ENCODE measurements around the gene SIGMAR1.
A peak's percentile ranks its signal among the peaks of the same experiment; 100 is the strongest.

The SIGMAR1 gene

GRCh38 chr9:34637356-34638137, at the start of gene SIGMAR1:
TSS of gene SIGMAR1 (minus strand) at chr9:34637787. CDS start at chr9:34637697, 90 bp downstream.
- Mint-ChIP-seq H3K4me1 (peaks cover 47% of the 10 kb centered on the region), H3K9me3 (no peaks in the 10 kb centered on the region), H3K4me3 (peak within 1 kb of the TSS; percentile 92), H3K27me3 (no peaks in the 10 kb centered on the region), H3K27ac (peak within 1 kb of the TSS; percentile 91 to 97)
- ATAC-seq (peak; percentile 92), DNase-seq (peak; percentile 96)

GRCh38 chr9:34686732-34687131, 49.1 kb upstream of the SIGMAR1 start:
- ATAC-seq (no peak), DNase-seq (no peak)
- H3K9me3 Mint-ChIP-seq: no peaks in the 10 kb centered on the region
- H3K27ac Mint-ChIP-seq: no peak overlapping the region
- H3K4me1 Mint-ChIP-seq: peaks cover 11% of the 10 kb centered on the region
- H3K27me3 Mint-ChIP-seq: no peaks in the 10 kb centered on the region
- no peak overlapping the region for H3K4me3 Mint-ChIP-seq

GRCh38 chr9:34686231-34686630, 48.6 kb upstream of the SIGMAR1 start:
- Mint-ChIP-seq H3K4me1 (peaks cover 11% of the 10 kb centered on the region), H3K27me3 (no peaks in the 10 kb centered on the region), H3K27ac (no peak overlapping the region), H3K9me3 (no peaks in the 10 kb centered on the region), H3K4me3 (no peak overlapping the region)
- no peak for DNase-seq
- ATAC-seq: no peak

GRCh38 chr9:34685591-34685990, 48.0 kb upstream of the SIGMAR1 start:
- Mint-ChIP-seq H3K27ac (no peak overlapping the region), H3K27me3 (no peaks in the 10 kb centered on the region), H3K9me3 (no peaks in the 10 kb centered on the region), H3K4me1 (peaks cover 11% of the 10 kb centered on the region), H3K4me3 (no peak overlapping the region)
- ATAC-seq (no peak), DNase-seq (no peak)

GRCh38 chr9:34684816-34685215, 47.2 kb upstream of the SIGMAR1 start:
- H3K4me3 Mint-ChIP-seq: no peak overlapping the region
- H3K9me3 Mint-ChIP-seq: no peaks in the 10 kb centered on the region
- H3K27me3 Mint-ChIP-seq: no peaks in the 10 kb centered on the region
- DNase-seq (no peak), ATAC-seq (no peak)
- H3K27ac Mint-ChIP-seq: no peak overlapping the region
- H3K4me1 Mint-ChIP-seq: peaks cover 11% of the 10 kb centered on the region

- Mint-ChIP-seq H3K4me1 (peaks cover 11% of the 10 kb centered on the region), H3K9me3 (no peaks in the 10 kb centered on the region), H3K27me3 (no peaks in the 10 kb centered on the region), H3K27ac (peak overlapping the region in 1 of 2 donors; percentile 14), H3K4me3 (no peak overlapping the region)
- ATAC-seq (peak; percentile 69), DNase-seq (no peak)
Observed at GRCh38 chr9:34684145-34684544, 46.6 kb upstream of the SIGMAR1 start.

GRCh38 chr9:34675869-34676268, 38.3 kb upstream of the SIGMAR1 start:
- Mint-ChIP-seq H3K9me3 (no peaks in the 10 kb centered on the region), H3K4me3 (no peak overlapping the region), H3K4me1 (no peaks in the 10 kb centered on the region), H3K27me3 (no peaks in the 10 kb centered on the region), H3K27ac (peak overlapping the region in 1 of 2 donors; percentile 32)
- no peak for DNase-seq
- no peak for ATAC-seq

- peak; percentile 78 for ATAC-seq
- Mint-ChIP-seq H3K27me3 (no peaks in the 10 kb centered on the region), H3K4me3 (no peak overlapping the region), H3K4me1 (no peaks in the 10 kb centered on the region), H3K27ac (peak overlapping the region in 1 of 2 donors; percentile 50), H3K9me3 (no peaks in the 10 kb centered on the region)
- DNase-seq: peak; percentile 47 to 52
Observed at GRCh38 chr9:34675048-34675714, 37.6 kb upstream of the SIGMAR1 start.

- Mint-ChIP-seq H3K27me3 (no peaks in the 10 kb centered on the region), H3K9me3 (peaks cover under 1 to 6% of the 10 kb centered on the region in 2 donors), H3K4me1 (no peaks in the 10 kb centered on the region), H3K4me3 (no peak overlapping the region), H3K27ac (peak overlapping the region in 1 of 2 donors; percentile 1)
- DNase-seq (no peak), ATAC-seq (no peak)
Observed at GRCh38 chr9:34674440-34674839, 36.9 kb upstream of the SIGMAR1 start.

- DNase-seq (no peak), ATAC-seq (no peak)
- Mint-ChIP-seq H3K27ac (no peak overlapping the region), H3K27me3 (no peaks in the 10 kb centered on the region), H3K4me3 (no peak overlapping the region), H3K9me3 (peaks cover 6 to 13% of the 10 kb centered on the region in 2 donors), H3K4me1 (peaks cover 8% of the 10 kb centered on the region)
Observed at GRCh38 chr9:34671307-34671706, 33.7 kb upstream of the SIGMAR1 start.

- DNase-seq (no peak), ATAC-seq (no peak)
- H3K4me3 Mint-ChIP-seq: no peak overlapping the region
- no peaks in the 10 kb centered on the region for H3K27me3 Mint-ChIP-seq
- H3K27ac Mint-ChIP-seq: no peak overlapping the region
- H3K4me1 Mint-ChIP-seq: peaks cover 17% of the 10 kb centered on the region
- H3K9me3 Mint-ChIP-seq: peaks cover 6 to 13% of the 10 kb centered on the region in 2 donors
Observed at GRCh38 chr9:34669809-34670562, 32.4 kb upstream of the SIGMAR1 start.

- Mint-ChIP-seq H3K9me3 (peaks cover 6 to 13% of the 10 kb centered on the region in 2 donors), H3K4me1 (peaks cover 48% of the 10 kb centered on the region), H3K4me3 (peak overlapping the region; percentile 85 to 90), H3K27ac (peak overlapping the region; percentile 86 to 89), H3K27me3 (no peaks in the 10 kb centered on the region)
- DNase-seq: peak; percentile 80 to 88
- peak; percentile 84 for ATAC-seq
Observed at GRCh38 chr9:34665381-34666250, 28.0 kb upstream of the SIGMAR1 start.

- Mint-ChIP-seq H3K4me1 (peaks cover 48% of the 10 kb centered on the region), H3K9me3 (peaks cover 6 to 12% of the 10 kb centered on the region in 2 donors), H3K27ac (no peak overlapping the region), H3K27me3 (no peaks in the 10 kb centered on the region), H3K4me3 (peak overlapping the region; percentile 85 to 90)
- ATAC-seq: no peak
- DNase-seq: no peak
Observed at GRCh38 chr9:34665067-34665380, 27.4 kb upstream of the SIGMAR1 start.

GRCh38 chr9:34664281-34665066, 26.9 kb upstream of the SIGMAR1 start:
- H3K9me3 Mint-ChIP-seq: peaks cover 5 to 7% of the 10 kb centered on the region in 2 donors
- DNase-seq: peak; percentile 73
- peak; percentile 72 for ATAC-seq
- no peaks in the 10 kb centered on the region for H3K27me3 Mint-ChIP-seq
- H3K4me1 Mint-ChIP-seq: peaks cover 48% of the 10 kb centered on the region
- H3K4me3 Mint-ChIP-seq: peak overlapping the region; percentile 85 to 90
- peak overlapping the region in 1 of 2 donors; percentile 68 for H3K27ac Mint-ChIP-seq
